Ovary (tissue), 9 donors: ENCODE measurements around the gene VASN. TPM values are rescaled to one million over a fixed set of nuclear protein-coding genes. Genes with fewer than 3 reads are reported as not detected.

Experiments
- DNase-seq, 5 donors: peaks; one replicate each; pipeline ENCODE4 v3.0.0-alpha.2; 2019 to 2020
- H3K27ac ChIP-seq, 2 donors: fragments of 200-600 bp; one replicate each; pipeline versions ENCODE4 v1.5.1 to v1.8.0; 2019 to 2022
- H3K27me3 ChIP-seq: fragments of 200-600 bp; one replicate; pipeline ENCODE4 v1.8.0; 2022
- H3K36me3 ChIP-seq: fragments of 200-600 bp; sonication (generic); one replicate; pipeline ENCODE4 v1.5.1; 2019
- H3K4me1 ChIP-seq: one replicate; pipeline ENCODE4 v1.8.1; 2013; ENCODE audit warnings: mild to moderate bottlenecking, moderate library complexity; ENCODE audit not compliant: insufficient read depth
- H3K4me3 ChIP-seq: fragments of 200-600 bp; sonication (generic); one replicate; pipeline ENCODE4 v1.5.1; 2017
- H3K9me3 ChIP-seq, 2 donors: fragments of 200-600 bp in 1 of 2; sonication (generic) in 1 of 2; one replicate each; pipeline versions ENCODE4 v1.5.1 to v1.8.1; 2013 to 2019; ENCODE audit warnings: mild to moderate bottlenecking in 1 of 2, moderate library complexity in 1 of 2
- EP300 ChIP-seq: sonication (generic); formaldehyde crosslinking; IDR thresholded peaks from one replicate; pipeline ENCODE4 v1.6.1; 2017; ENCODE audit warnings: antibody characterized with exemption
- POLR2A ChIP-seq: fragments of 450-650 bp; IDR thresholded peaks from one replicate; pipeline ENCODE4 v1.6.1; 2017; ENCODE audit warnings: antibody characterized with exemption, mild to moderate bottlenecking, moderate library complexity
- WGBS, 3 donors: extraction: QIAGEN DNeasy Blood & Tissue Kit in 1 of 3; methylation state at CpG; one replicate each; pipeline versions ENCODE4 v1.1.5 to v1.1.7; 2013 to 2017; 5-methylcytosine and 5-hydroxymethylcytosine counted together
- intact Hi-C, 4 donors: fragments of 100-400 bp; cut with DNase I; formaldehyde crosslinking; loops; one replicate each; pipeline versions ENCODE4 v1.11.0 to v1.15.1; 2022 to 2023
- polyA plus RNA-seq, 2 donors: library from polyadenylated mRNA; stranded (reverse); fragments of 200-250 nt in 1 of 2; fragments of 350-450 nt in 1 of 2; fragmentation: Illumina TruSeq in 1 of 2; extraction: RNeasy Lipid Tissue Mini Kit (QIAGEN cat#74804) in 1 of 2; gene quantifications; one replicate each; pipeline ENCODE4 v1.2.3, GENCODE V29; 2013 to 2014
- total RNA-seq, 7 donors: library from RNA; depleted of rRNA in 2 of 7; stranded (reverse); fragments of >200 nt in 2 of 7; fragmentation: NEBNext Ultra II Directional in 3 of 7; extraction: Animal tissue kit (Norgen Biotek cat#: 25700) in 3 of 7; gene quantifications; one replicate each; pipeline versions ENCODE4 v1.1.0 to v1.2.4, GENCODE V29; 2016 to 2023
- TF ChIP-seq, protein P1 (sequence below), 3 donors: fragments of 450-650 bp in 2 of 3; fragments of 200-600 bp in 1 of 3; IDR thresholded peaks; one replicate each; pipeline versions ENCODE4 v1.5.1 to v1.8.0; 2016 to 2022; ENCODE audit warnings: antibody characterized with exemption in 3 of 3, mild to moderate bottlenecking in 1 of 3
- donor health status: DM: no; HTN: no; CAD: no; lungs with moderate emphysema.
- donor health status: DM: no; HTN: no; CAD: no.
- donor health status: Bipolar disorder and iron deficiency.
- donor health status: DM: yes; HTN: yes; CAD: no.
- donor health status: DM: no; HTN: no; CAD: no.
- donor health status: DM: yes; HTN: yes; CAD: no.

The VASN gene
- total and polyA plus RNA-seq, 9 donors, result 2.4 to 49.5 (median 43.5) TPM

DNA sequence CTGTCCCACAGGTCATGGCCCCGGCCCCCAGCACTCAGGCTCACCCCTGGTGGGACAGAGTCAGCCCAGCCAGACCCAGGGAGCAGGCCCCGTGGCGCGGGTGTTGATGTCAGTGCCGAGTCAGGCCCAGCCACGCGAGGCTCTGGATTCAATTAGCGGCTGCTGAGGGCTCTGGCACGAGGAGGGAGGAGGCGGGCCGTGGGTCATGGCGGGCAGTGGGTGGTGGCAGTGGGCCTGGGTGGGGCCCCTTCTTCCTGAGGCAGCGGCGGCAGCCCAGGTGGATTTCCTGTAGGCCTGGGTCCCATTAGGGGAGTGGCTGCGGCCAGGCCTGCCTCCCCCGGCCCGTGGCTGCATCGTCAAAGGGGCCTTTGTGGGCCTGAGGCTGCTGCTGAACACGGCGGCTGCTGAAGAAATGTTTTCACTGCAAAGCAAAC lies 12.9 kb downstream of the VASN start:
- DNase-seq, result no peak

DNA sequence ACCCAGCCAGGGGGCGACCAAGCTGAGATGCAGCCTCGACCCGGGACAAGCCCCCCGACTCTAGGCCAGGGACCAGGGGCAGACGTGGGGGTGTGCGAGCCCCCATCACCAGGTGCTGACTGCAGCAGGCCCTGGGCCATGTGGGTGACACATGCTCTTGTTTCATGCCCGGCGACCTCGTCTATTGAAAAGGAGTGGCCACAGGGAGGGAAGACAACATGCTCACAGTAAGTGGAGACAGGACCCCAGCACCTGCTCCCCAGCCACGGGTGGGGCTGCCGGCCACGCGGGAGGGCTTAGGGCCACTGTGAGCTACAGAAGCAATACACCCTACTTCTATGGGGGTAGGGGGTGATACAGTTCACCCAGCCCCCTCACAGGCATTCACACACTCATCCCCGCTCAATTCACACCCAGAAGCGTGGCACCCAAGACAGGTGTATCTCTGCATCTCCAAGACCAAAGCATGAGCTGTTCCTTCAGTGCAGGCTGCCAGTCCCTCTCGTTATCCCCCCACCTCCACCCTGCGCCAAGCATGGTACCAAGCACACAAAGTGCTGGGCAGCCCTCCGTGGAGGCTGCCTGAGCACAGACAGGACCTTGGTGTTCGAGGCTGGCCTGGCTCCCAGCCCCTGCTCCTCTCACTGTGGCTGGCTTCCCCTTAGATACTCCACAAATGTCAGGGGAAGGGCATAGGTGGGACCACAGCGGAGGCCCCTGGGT lies 13.6 kb downstream of the VASN start:
- WGBS, 3 donors, result 64 to 68% (median 65%) methylated on average over 20 of the region's 20 CpGs
- no peak for DNase-seq
- Histone ChIP-seq H3K36me3 (no peaks in the 10 kb centered on the region), H3K4me1 (peaks cover 12% of the 10 kb centered on the region), H3K27ac (no peak overlapping the region), H3K9me3 (no peaks in the 10 kb centered on the region), H3K4me3 (no peak overlapping the region), H3K27me3 (no peaks in the 10 kb centered on the region)
- TF ChIP-seq POLR2A (no peak), EP300 (no peak)
- TF ChIP-seq, protein P1, sequence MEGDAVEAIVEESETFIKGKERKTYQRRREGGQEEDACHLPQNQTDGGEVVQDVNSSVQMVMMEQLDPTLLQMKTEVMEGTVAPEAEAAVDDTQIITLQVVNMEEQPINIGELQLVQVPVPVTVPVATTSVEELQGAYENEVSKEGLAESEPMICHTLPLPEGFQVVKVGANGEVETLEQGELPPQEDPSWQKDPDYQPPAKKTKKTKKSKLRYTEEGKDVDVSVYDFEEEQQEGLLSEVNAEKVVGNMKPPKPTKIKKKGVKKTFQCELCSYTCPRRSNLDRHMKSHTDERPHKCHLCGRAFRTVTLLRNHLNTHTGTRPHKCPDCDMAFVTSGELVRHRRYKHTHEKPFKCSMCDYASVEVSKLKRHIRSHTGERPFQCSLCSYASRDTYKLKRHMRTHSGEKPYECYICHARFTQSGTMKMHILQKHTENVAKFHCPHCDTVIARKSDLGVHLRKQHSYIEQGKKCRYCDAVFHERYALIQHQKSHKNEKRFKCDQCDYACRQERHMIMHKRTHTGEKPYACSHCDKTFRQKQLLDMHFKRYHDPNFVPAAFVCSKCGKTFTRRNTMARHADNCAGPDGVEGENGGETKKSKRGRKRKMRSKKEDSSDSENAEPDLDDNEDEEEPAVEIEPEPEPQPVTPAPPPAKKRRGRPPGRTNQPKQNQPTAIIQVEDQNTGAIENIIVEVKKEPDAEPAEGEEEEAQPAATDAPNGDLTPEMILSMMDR (IDR thresholded peaks at IDR 0.05), result no peak
- intact Hi-C loops, result no loop called here

More for the DNA sequence above, 12.9 kb downstream of the VASN start:
- H3K4me1 ChIP-seq, result peaks cover 14% of the 10 kb centered on the region
- TF ChIP-seq POLR2A (no peak), EP300 (no peak)
- TF ChIP-seq, protein P1 (IDR thresholded peaks at IDR 0.05), result no peak
- no peaks in the 10 kb centered on the region for H3K36me3 ChIP-seq
- WGBS, 3 donors, result 53 to 58% (median 54%) methylated on average over 18 to 20 of the region's 20 CpGs
- no peaks in the 10 kb centered on the region for H3K9me3 ChIP-seq
- intact Hi-C loops, result no loop called here
- no peak overlapping the region for H3K27ac ChIP-seq
- no peaks in the 10 kb centered on the region for H3K27me3 ChIP-seq
- H3K4me3 ChIP-seq, result no peak overlapping the region

DNA sequence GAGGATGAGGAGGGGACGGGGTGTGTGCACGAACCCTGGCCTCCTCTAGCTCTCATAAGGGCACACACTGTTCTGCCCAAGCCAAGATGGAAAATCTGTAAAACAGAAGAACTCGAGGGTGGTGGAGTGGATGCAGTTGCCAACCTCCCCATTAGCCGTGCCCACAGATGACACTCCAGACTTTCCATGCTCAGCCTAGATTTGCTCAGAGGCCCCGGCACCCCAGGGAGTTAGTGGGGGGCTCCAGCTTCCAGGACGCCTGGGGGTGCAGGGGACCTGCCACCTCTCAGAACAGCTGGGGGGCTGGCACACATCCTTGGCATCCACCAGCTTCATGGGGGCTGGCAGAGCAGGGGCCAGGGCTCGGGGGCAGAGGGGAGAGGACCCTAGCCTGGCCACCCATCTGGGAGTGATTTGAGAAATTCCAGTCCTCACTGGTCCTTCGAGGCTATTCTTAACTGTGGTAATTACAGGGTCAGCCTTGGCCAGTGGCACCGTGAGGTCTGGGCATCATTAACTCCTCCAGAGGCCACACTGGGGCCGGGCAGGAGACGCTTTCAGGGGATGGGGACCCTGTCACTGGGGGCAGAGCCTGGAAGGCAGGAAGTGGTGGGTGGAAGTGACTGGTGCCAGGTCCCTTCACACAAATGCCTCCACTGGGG lies 14.3 kb downstream of the VASN start:
- intact Hi-C loops, result no loop called here
- DNase-seq, result no peak
- Histone ChIP-seq H3K27ac (peak overlapping the region in 1 of 2 donors; percentile 1), H3K9me3 (no peaks in the 10 kb centered on the region), H3K27me3 (no peaks in the 10 kb centered on the region), H3K4me1 (peaks cover 11% of the 10 kb centered on the region), H3K4me3 (no peak overlapping the region), H3K36me3 (no peaks in the 10 kb centered on the region)
- TF ChIP-seq POLR2A (no peak), EP300 (no peak)
- TF ChIP-seq, protein P1 (IDR thresholded peaks at IDR 0.05), result no peak
- 56 to 67% (median 66%) methylated on average over 11 of the region's 11 CpGs for WGBS, 3 donors

DNA sequence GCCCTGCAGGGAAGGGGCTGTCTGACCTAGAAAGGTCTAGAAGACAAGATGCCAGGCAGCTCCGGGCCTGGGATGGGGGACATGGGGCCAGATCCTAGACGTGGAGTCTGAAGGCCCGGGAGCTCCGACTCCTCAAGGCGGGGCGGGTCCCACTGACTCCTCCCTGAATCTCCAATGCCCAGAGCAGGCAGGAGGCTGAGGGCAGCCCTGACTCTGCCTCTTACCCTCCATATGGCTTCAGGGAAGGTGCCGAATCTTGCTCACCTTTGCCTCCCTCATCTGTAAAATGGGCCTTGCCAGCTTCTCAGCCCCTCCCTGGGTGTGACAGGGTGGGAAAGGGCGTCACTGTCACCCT lies 14.8 kb downstream of the VASN start:
- Histone ChIP-seq H3K4me3 (no peak overlapping the region), H3K4me1 (peaks cover 11% of the 10 kb centered on the region), H3K9me3 (no peaks in the 10 kb centered on the region), H3K27ac (peak overlapping the region in 1 of 2 donors; percentile 1), H3K27me3 (no peaks in the 10 kb centered on the region), H3K36me3 (no peaks in the 10 kb centered on the region)
- WGBS, 3 donors, result 40 to 55% (median 43%) methylated on average over 8 of the region's 8 CpGs
- TF ChIP-seq, protein P1 (IDR thresholded peaks at IDR 0.05), result no peak
- TF ChIP-seq POLR2A (no peak), EP300 (no peak)
- no peak for DNase-seq
- intact Hi-C loops, result no loop called here
